DND-41 (cell line): ENCODE results near the gene LAMA4.

Source experiments
- ATAC-seq: fragments of 200-7000 bp; cut with Tn5 transposase; 3 replicates; pipeline ENCODE4 v1.9.1; 2021; ENCODE audit warnings: low read depth; ENCODE audit not compliant: insufficient read depth
- DNase-seq: peaks from one replicate; pipeline ENCODE4 v3.0.0-alpha.2; 2020
- H2AFZ ChIP-seq: 2 replicates; pipeline ENCODE4 v1.6.0; 2012; ENCODE audit warnings: low read depth, low read length
- H3K27ac ChIP-seq: 2 replicates; pipeline ENCODE4 v1.5.1; 2012; ENCODE audit warnings: low read length, inconsistent platforms
- H3K27me3 ChIP-seq: fragments of 200-600 bp; sonication (generic); 2 replicates; pipeline ENCODE4 v1.6.0; 2012; ENCODE audit warnings: low read length, mild to moderate bottlenecking, inconsistent platforms; ENCODE audit not compliant: insufficient read depth, poor library complexity
- H3K36me3 ChIP-seq: 2 replicates; pipeline ENCODE4 v1.5.1; 2012; ENCODE audit warnings: low read length, inconsistent platforms; ENCODE audit not compliant: insufficient read depth
- H3K4me1 ChIP-seq: 2 replicates; pipeline ENCODE4 v1.5.1; 2012; ENCODE audit warnings: mild to moderate bottlenecking, low read length; ENCODE audit not compliant: insufficient read depth
- H3K4me2 ChIP-seq: 2 replicates; pipeline ENCODE4 v1.6.0; 2012; ENCODE audit warnings: mild to moderate bottlenecking, moderate library complexity, low read length, inconsistent platforms; ENCODE audit not compliant: insufficient read depth
- H3K4me3 ChIP-seq, 2 experiments: fragments of 200-600 bp in 1 of 2; shearing (Covaris generic) in 1 of 2; 2 replicates each; pipeline ENCODE4 v1.5.1; 2012 to 2016; ENCODE audit warnings: inconsistent platforms in 2 of 2, low read length in 2 of 2, mild to moderate bottlenecking in 2 of 2, low read depth in 1 of 2, moderate library complexity in 1 of 2
- H3K79me2 ChIP-seq: 2 replicates; pipeline ENCODE4 v1.6.0; 2012; ENCODE audit warnings: low read length, inconsistent platforms; ENCODE audit not compliant: insufficient read depth
- H3K9ac ChIP-seq: 2 replicates; pipeline ENCODE4 v1.6.0; 2012; ENCODE audit warnings: low read depth, mild to moderate bottlenecking, inconsistent platforms, low read length, moderate library complexity
- H3K9me3 ChIP-seq: 2 replicates; pipeline ENCODE4 v1.5.1; 2012; ENCODE audit warnings: low read length, moderate library complexity, mild to moderate bottlenecking, inconsistent platforms; ENCODE audit not compliant: insufficient read depth, severe bottlenecking
- H4K20me1 ChIP-seq: 2 replicates; pipeline ENCODE4 v1.6.0; 2012; ENCODE audit warnings: low read length; ENCODE audit not compliant: insufficient read depth
- CTCF ChIP-seq: IDR thresholded peaks from 2 replicates; pipeline ENCODE4 v1.5.1; 2012; ENCODE audit warnings: borderline replicate concordance, low read length, moderate library complexity, mild to moderate bottlenecking; ENCODE audit not compliant: poor library complexity, severe bottlenecking; ENCODE audit errors: extremely low read depth
- EZH2 ChIP-seq: IDR thresholded peaks from 3 replicates; pipeline ENCODE4 v1.6.1; 2012; ENCODE audit warnings: borderline replicate concordance, low read depth, mild to moderate bottlenecking, moderate library complexity, low read length, inconsistent platforms; ENCODE audit not compliant: severe bottlenecking

The LAMA4 gene

GRCh38 chr6:112062966-112063365 lies 191.4 kb downstream of the LAMA4 start:
- Histone ChIP-seq H3K4me3 (no peak overlapping the region), H3K27ac (no peak overlapping the region), H4K20me1 (no peaks in the 10 kb centered on the region), H3K9ac (no peak overlapping the region), H3K27me3 (no peaks in the 10 kb centered on the region), H3K79me2 (no peaks in the 10 kb centered on the region), H3K4me2 (no peak overlapping the region), H3K9me3 (no peaks in the 10 kb centered on the region), H3K4me1 (no peaks in the 10 kb centered on the region), H2AFZ (no peak overlapping the region), H3K36me3 (no peaks in the 10 kb centered on the region)
- ATAC-seq (no peak), DNase-seq (no peak)
- TF ChIP-seq CTCF (no peak), EZH2 (no peak)

- ATAC-seq (no peak), DNase-seq (no peak)
- no peaks in the 10 kb centered on the region for H4K20me1 ChIP-seq
- no peak for TF ChIP-seq CTCF
- TF ChIP-seq EZH2, result no peak
- no peaks in the 10 kb centered on the region for H3K36me3 ChIP-seq
- H3K4me1 ChIP-seq, result no peaks in the 10 kb centered on the region
- H3K27me3 ChIP-seq, result no peaks in the 10 kb centered on the region
- H3K79me2 ChIP-seq, result no peaks in the 10 kb centered on the region
- H3K9me3 ChIP-seq, result no peaks in the 10 kb centered on the region
- no peak overlapping the region for H3K9ac ChIP-seq
- H2AFZ ChIP-seq, result no peak overlapping the region
- H3K4me3 ChIP-seq, result no peak overlapping the region
- H3K27ac ChIP-seq, result no peak overlapping the region
- H3K4me2 ChIP-seq, result no peak overlapping the region
Observed at GRCh38 chr6:112061605-112062004, 192.8 kb downstream of the LAMA4 start.
